HAP-1 (cell line): ENCODE data around the gene L2HGDH.
A peak's percentile ranks its signal among the peaks of the same experiment; 100 is the strongest.
"Not testable (repeated sequence)": the region's sequence is repeated elsewhere in the genome, so short reads cannot be mapped to it uniquely, and the experiment has no call there.

Experiments
- DNase-seq, 2 experiments: peaks; one replicate each; pipeline ENCODE4 v3.0.0-alpha.2; 2016 to 2020; ENCODE audit warnings: low spot score in 2 of 2
- H3K27me3 ChIP-seq: fragments of 250-450 bp; sonication (Bioruptor Pico); 2 replicates; pipeline ENCODE4 v1.5.1; 2020; ENCODE audit warnings: low read depth, mild to moderate bottlenecking, moderate library complexity
- H3K36me3 ChIP-seq: fragments of 250-450 bp; sonication (Bioruptor Pico); replicated peaks from 2 replicates; pipeline ENCODE4 v1.5.1; 2020; ENCODE audit warnings: mild to moderate bottlenecking
- H3K4me1 ChIP-seq: fragments of 250-450 bp; sonication (Bioruptor Pico); 2 replicates; pipeline ENCODE4 v1.5.1; 2020; ENCODE audit warnings: mild to moderate bottlenecking
- H3K4me3 ChIP-seq: fragments of 250-450 bp; sonication (Bioruptor Pico); 2 replicates; pipeline ENCODE4 v1.5.1; 2020; ENCODE audit warnings: mild to moderate bottlenecking, moderate library complexity
- H3K9me3 ChIP-seq: fragments of 250-450 bp; sonication (Bioruptor Pico); 2 replicates; pipeline ENCODE4 v1.5.1; 2020; ENCODE audit warnings: mild to moderate bottlenecking, moderate library complexity
- in situ Hi-C: fragments of 300-500 bp; cut with MboI; formaldehyde crosslinking; loops from 3 replicates; pipeline ENCODE4 v1.14.3; 2020; ENCODE audit warnings: low sequenced_read_pairs, inconsistent platforms, mixed read lengths

L2HGDH gene

DNA sequence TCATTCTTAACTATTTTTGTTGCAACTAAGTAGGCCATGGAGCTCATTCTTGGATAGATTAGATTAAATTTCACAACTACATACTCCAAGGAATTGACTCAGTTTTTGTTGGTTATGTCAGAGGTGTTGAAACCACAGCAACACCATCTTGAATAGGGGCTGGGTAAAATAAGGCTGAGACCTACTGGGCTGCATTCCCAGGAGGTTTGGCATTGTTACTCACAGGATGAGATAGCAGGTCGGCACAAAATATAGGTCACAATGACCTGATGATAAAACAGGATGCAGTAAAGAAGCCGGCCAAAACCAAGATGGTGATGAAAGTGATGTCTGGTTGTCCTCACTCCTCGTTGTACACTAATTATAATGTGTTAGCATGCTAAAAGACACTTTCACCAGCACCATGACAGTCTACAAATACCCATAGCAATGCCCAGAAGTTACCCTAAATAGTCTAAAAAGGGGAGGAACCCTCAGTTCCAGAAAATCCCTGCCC lies 21.0 kb upstream of the L2HGDH start:
- no peaks in the 10 kb centered on the region; the same call in 1 of the 2 replicates for H3K36me3 ChIP-seq
- no peaks in the 10 kb centered on the region for H3K27me3 ChIP-seq
- no peak for DNase-seq
- no peak overlapping the region for H3K4me3 ChIP-seq
- H3K9me3 ChIP-seq = no peaks in the 10 kb centered on the region
- in situ Hi-C loops = no loop called here
- peaks cover 9% of the 10 kb centered on the region for H3K4me1 ChIP-seq

DNA sequence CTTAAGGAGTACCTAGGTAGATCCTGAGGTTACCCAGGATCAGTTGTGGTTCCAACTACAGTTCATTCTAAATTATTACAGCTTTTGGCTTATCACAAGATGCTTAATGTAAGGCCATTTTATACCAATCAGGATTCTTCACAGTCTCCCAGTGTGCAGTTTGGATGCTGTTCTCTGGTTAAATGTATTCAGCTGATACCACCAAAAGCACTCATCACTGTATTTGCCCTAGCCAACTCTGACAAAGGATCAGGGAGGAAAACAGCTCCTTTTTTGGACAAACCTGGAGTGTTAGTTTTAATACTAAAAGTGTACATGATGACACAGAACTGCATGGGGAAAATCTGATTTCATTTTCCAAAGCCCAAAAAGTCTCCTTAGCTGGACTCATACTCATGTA lies 19.6 kb upstream of the L2HGDH start:
- no peaks in the 10 kb centered on the region for H3K27me3 ChIP-seq
- no peaks in the 10 kb centered on the region for H3K9me3 ChIP-seq
- H3K4me1 ChIP-seq = peaks cover 9% of the 10 kb centered on the region
- H3K36me3 ChIP-seq = no peaks in the 10 kb centered on the region; the same call in none of the 2 replicates
- in situ Hi-C loops = no loop called here
- DNase-seq = no peak
- no peak overlapping the region for H3K4me3 ChIP-seq

DNA sequence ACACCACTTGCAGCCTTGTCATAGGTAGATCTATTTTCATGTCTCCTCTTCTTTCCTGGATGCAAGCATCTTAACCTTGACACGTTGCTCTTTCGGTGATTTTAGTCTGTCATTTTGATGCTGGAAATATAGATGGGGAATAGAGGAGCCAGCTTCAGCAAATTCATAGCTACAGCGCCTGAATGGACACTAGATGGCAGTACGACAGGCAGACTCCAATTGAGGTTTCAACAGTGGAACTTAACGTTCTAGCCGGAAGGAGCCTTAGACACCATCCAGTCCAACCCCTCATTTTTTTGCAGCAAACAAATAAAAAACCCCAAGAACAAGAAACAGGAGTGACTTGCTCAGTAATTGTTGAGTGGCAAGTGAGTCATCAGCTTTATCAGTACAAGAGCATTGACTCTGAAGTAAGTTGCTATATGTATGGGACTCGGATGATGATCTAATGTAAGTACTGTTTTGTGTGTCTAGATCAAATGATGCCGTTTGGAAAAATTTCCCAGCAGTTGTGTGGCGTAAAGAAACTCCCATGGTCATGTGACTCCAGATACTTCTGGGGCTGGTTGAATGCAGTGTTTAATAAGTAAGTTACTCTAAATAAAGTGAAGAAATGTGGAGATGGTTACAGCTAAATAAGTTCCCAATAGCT lies 9.1 kb upstream of the L2HGDH start:
- H3K36me3 ChIP-seq = peaks cover 13% of the 10 kb centered on the region
- no peaks in the 10 kb centered on the region for H3K27me3 ChIP-seq
- peak overlapping the region; percentile 10; the same call in 1 of the 2 replicates for H3K4me3 ChIP-seq
- in situ Hi-C loops = loop anchor here (10.0 kb wide), 1 partner anchor 204 kb away; no protein-coding TSS in a partner anchor
- peak; percentile 69 to 81 for DNase-seq
- H3K9me3 ChIP-seq = no peaks in the 10 kb centered on the region
- H3K4me1 ChIP-seq = 0 out of 2 replicates have a peak, but pooled peaks cover 5% of the 10 kb centered on the region

DNA sequence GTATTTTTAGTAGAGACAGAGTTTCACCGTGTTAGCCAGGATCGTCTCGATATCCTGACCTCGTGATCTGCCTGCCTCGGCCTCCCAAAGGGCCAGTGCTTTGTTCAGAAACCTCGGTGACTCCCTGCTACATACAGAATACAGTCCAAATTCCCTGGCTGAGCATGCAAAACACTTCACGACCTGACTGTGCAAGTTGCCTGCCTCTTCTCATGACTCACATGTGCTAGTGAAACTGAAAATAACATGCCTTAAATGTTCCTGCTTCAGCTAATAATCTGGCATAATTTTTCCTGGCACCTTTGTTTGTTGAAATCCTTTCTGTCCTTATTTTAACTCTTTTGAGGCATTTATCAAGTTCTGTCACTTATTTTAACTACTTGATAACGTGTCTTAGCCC lies 8.3 kb upstream of the L2HGDH start:
- no peaks in the 10 kb centered on the region; the same call in 1 of the 2 replicates for H3K9me3 ChIP-seq
- H3K4me1 ChIP-seq = 0 out of 2 replicates have a peak, but pooled peaks cover 5% of the 10 kb centered on the region
- peaks cover 9% of the 10 kb centered on the region for H3K36me3 ChIP-seq
- H3K4me3 ChIP-seq = no peak overlapping the region
- H3K27me3 ChIP-seq = no peaks in the 10 kb centered on the region
- DNase-seq = no peak
- in situ Hi-C loops = loop anchor here (10.0 kb wide), 1 partner anchor 205 kb away; no protein-coding TSS in a partner anchor

DNA sequence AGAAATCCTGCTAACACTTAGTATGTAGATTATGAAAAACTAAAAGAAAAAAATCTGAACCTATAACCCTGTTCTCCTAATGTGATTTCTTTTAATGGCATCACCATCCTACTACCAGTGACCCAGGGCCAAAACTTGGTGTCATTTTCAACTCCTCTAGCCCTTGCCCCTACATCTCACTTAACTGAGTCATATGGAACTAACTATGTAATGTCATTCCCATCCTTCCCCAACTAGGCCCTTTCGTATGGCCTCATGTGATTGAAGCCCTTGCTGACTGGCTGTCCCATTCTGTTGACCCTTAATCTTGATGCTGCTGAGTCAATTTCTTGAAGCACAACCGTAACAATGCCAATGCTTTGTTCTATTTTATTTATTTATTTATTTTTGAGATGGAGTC lies 7.7 kb upstream of the L2HGDH start:
- Histone ChIP-seq H3K4me1 (0 out of 2 replicates have a peak, but pooled peaks cover 5% of the 10 kb centered on the region), H3K9me3 (no peaks in the 10 kb centered on the region; the same call in 1 of the 2 replicates), H3K4me3 (no peak overlapping the region), H3K36me3 (peaks cover 6% of the 10 kb centered on the region), H3K27me3 (no peaks in the 10 kb centered on the region)
- no peak for DNase-seq
- in situ Hi-C loops = loop anchor here (10.0 kb wide), 1 partner anchor 205 kb away; no protein-coding TSS in a partner anchor

DNA sequence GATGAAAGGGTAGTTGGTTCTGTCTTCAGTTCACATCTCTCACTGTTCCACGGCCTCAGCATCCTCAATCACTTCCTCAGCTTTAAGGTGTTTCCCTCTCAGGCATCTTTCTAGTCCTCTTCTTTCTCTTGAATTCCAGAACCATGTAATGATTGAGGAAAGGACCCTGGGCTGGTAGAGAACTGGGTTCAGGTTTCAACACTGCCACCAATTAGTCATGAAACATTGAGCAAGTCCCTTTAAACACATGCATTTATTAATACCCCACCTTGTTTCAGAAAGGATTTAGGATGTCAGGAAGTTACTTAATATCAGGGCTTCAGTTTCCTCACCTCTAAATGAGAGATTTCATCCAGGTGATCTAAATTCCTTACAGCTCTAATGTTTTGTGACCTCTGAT lies 7.3 kb upstream of the L2HGDH start:
- DNase-seq = no peak
- no peaks in the 10 kb centered on the region for H3K27me3 ChIP-seq
- in situ Hi-C loops = no loop called here
- H3K36me3 ChIP-seq = peaks cover 2% of the 10 kb centered on the region
- H3K9me3 ChIP-seq = peaks cover 3% of the 10 kb centered on the region; the same call in 1 of the 2 replicates
- 0 out of 2 replicates have a peak, but pooled peaks cover 5% of the 10 kb centered on the region for H3K4me1 ChIP-seq
- H3K4me3 ChIP-seq = no peak overlapping the region

DNA sequence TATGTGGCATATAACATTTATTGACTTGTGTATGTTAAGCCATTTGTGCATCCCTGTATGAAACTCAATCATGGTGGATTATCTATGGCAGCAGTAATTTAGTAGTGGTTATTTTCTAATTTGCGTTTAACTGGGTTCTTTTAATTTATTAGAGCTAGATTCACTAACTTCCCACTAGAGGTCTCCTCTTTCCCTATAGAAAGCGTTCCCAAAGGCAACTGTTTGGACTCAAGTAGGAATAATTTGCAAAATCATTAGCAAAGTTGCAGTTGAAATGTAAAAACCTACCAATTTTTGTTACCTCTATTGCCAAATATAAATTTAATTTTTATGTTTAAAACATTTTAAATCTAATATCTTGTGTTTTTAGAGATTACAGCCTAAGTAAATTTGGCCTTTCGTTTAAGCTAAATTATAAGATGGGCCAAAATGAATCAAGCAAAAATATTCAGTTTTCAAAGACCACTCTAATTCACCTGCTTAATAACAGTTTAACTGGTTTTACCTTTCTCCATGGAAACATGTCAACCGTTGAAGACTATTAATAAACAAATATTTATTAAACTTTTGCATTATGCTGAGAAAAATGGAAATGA lies 6.1 kb upstream of the L2HGDH start:
- H3K27me3 ChIP-seq = no peaks in the 10 kb centered on the region
- in situ Hi-C loops = no loop called here
- peak in 1 of 2 experiments; percentile 50 for DNase-seq

DNA sequence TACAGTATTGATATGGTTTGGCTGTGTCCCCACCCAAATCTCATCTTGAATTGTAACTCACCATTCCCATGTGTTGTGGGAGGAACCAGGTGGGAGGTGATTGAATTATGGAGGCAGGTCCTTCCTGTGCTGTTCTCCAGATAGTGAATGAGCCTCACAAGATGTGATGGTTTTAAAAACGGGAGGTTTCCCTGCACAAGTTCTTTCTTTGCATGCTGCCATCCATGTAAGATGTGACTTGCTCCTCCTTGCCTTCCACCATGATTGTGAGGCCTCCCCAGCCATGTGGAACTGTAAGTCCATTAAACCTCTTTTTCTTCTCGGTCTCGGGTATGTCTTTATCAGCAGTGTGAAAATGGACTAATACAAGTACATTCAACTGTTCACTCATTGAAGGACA lies 2.1 kb upstream of the L2HGDH start:
- H3K4me1 ChIP-seq, H3K36me3 ChIP-seq, DNase-seq, H3K27me3 ChIP-seq, H3K9me3 ChIP-seq, in situ Hi-C loops, H3K4me3 ChIP-seq: not testable (repeated sequence)

More for the DNA sequence above, 6.1 kb upstream of the L2HGDH start:
- Histone ChIP-seq H3K4me3 (no peak overlapping the region), H3K36me3 (no peaks in the 10 kb centered on the region; the same call in none of the 2 replicates), H3K9me3 (peaks cover 3% of the 10 kb centered on the region; the same call in 1 of the 2 replicates), H3K4me1 (peaks cover 9% of the 10 kb centered on the region)

DNA sequence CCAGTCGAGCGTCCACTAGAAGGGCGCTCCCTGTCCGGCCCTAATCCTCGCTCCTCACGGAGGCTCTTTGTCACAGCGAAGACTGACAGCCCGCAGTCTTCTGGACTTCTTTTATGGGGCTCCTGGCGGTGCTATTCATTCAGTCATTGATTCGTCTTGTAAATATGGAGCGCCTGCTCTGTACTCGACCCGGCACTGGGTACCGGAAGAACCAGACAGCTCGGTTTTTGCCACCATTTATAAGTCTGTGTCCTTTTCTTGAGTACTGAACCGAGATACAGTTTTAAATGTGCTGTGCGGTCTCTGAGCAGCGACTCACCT lies 665 bp upstream of the L2HGDH start:
- peaks cover 3% of the 10 kb centered on the region; the same call in 1 of the 2 replicates for H3K9me3 ChIP-seq
- H3K4me1 ChIP-seq = peaks cover 9% of the 10 kb centered on the region
- DNase-seq = no peak
- no peaks in the 10 kb centered on the region for H3K27me3 ChIP-seq
- H3K36me3 ChIP-seq = no peaks in the 10 kb centered on the region; the same call in 1 of the 2 replicates
- H3K4me3 ChIP-seq = peak overlapping the region; percentile 72
- in situ Hi-C loops = no loop called here

DNA sequence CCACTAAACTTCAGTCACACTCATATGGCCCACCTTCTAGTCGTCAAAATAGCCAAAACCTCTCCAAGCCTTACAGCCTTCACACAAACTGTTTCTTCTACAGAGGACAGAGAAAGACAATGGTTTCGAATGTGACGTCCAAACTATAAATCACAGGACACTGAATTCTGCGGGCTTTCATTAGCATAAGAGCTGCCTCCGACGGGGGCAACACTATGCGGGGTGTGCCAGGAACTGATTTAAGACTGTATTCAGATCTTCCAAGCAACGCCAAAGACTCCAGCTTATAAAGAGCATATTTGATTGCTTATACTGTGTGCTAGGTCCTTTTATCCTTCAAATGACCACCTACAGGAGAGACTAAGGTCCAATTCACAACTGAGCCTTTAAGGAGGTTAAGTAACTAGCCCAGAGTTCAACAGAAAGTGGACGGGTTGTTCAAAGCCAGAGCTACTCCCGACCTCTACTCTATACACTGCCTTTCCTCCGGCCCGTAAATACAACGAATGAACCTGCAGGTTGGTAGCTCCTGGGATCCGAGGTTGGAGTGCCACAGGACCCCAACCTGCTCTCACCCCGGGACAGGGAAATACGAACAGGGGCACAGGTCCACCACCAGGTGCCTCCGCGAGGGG lies 575 bp downstream of the L2HGDH start:
- Histone ChIP-seq H3K4me1 (peaks cover 9% of the 10 kb centered on the region), H3K4me3 (peak overlapping the region; percentile 72), H3K36me3 (no peaks in the 10 kb centered on the region; the same call in 1 of the 2 replicates), H3K27me3 (no peaks in the 10 kb centered on the region), H3K9me3 (peaks cover 3% of the 10 kb centered on the region; the same call in 1 of the 2 replicates)
- peak; percentile 70 to 82 for DNase-seq
- in situ Hi-C loops = no loop called here

DNA sequence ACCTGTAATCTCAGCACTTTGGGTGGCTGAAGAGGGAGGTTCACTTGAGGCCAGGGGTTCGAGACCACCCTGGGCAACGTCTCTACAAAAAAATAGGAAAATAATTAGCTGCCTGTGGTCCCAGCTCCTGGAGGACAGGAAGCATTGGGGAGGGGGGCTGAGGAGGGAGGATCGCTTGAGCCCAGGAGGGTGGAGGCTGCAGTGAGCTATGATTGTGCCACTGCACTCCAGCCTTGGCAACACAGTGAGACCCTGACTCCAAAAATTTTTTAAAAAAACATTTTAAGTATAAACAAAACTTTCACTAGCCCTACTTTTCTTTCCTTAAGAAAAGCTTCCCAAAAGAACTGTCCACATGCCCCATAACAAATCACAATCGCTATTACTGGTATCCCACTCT lies 1.6 kb downstream of the L2HGDH start:
- no peak for DNase-seq
- H3K4me3 ChIP-seq = peak overlapping the region; percentile 72
- in situ Hi-C loops = no loop called here

DNA sequence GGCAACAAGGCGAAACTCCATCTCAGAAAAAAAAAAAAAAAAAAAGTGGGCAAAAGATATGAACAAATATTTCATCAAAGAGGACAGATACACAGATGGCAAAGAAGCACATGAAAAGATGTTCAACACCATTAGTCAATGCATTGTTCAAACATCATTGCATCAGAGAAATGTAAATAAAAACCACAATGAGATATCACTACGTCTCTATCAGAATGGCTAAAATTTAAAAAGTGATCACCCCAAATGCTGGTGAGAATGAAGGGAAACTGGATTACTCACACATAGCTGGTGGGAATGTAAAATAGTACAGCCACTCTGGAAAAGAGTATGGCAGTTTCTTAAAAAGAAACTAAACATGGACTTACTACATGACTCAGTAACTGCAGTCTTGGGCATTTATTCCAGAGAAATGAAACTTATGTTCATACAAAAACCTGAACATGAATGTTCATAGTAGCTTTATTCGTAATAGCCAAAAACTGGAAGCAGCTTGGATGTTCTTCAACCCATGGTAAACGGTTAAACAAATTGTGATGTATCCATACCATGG lies 3.6 kb downstream of the L2HGDH start:
- no peak for DNase-seq
- H3K4me1 ChIP-seq = peaks cover 8% of the 10 kb centered on the region
- no peaks in the 10 kb centered on the region for H3K27me3 ChIP-seq
- in situ Hi-C loops = no loop called here
- H3K36me3 ChIP-seq = no peaks in the 10 kb centered on the region; the same call in 1 of the 2 replicates
- H3K4me3 ChIP-seq = no peak overlapping the region
- H3K9me3 ChIP-seq = no peaks in the 10 kb centered on the region

More for the DNA sequence above, 1.6 kb downstream of the L2HGDH start:
- H3K27me3 ChIP-seq = no peaks in the 10 kb centered on the region
- H3K36me3 ChIP-seq = no peaks in the 10 kb centered on the region; the same call in 1 of the 2 replicates
- H3K9me3 ChIP-seq = peaks cover 3% of the 10 kb centered on the region; the same call in 1 of the 2 replicates
- peaks cover 9% of the 10 kb centered on the region for H3K4me1 ChIP-seq

DNA sequence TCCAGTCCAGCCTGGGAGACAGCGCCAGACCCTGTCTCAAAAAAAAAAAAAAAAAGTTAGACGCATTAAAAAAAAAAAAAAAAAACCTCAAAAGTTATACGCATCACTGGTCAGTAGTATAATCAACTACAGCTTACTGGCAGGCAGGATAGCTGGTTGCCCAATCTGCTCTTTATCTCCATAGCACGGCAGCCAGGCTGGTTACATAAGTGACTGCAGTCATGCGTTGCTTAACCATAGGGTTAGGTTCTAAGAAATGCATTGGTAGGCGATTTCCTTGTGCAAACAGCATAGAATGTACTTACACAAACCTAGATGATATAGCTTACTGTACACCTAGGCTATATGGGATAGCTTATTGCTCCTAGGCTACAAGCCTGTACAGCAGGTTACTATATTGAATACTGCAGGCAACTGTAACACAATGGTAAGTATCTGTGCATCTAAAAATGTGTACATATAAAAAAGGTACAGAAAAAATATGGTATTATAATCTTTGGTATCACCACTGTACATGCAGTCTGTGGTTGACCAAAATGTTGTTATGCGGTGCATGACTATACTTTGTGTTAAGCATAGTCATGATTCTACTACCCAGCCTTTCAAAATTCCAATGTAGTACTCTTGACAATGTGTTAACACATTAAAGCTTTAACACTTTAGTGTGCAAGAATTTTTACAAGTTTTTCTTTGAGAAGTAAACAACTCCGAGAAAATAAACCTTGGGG lies 8.1 kb downstream of the L2HGDH start:
- Histone ChIP-seq H3K4me3 (no peak overlapping the region), H3K4me1 (no peaks in the 10 kb centered on the region), H3K36me3 (no peaks in the 10 kb centered on the region; the same call in none of the 2 replicates), H3K9me3 (0 out of 2 replicates have a peak, but pooled peaks cover 2% of the 10 kb centered on the region), H3K27me3 (no peaks in the 10 kb centered on the region)
- in situ Hi-C loops = no loop called here
- no peak for DNase-seq
